ENCODE data around the gene TRMT1L.

Gene TRMT1L

GRCh38 chr1:185111873-185112272 is 44.9 kb downstream of the TRMT1L start:
- no peak for DNase-seq

- no peak for DNase-seq
These were observed 46.6 kb downstream of the TRMT1L start for GRCh38 chr1:185110145-185110544.

DNA sequence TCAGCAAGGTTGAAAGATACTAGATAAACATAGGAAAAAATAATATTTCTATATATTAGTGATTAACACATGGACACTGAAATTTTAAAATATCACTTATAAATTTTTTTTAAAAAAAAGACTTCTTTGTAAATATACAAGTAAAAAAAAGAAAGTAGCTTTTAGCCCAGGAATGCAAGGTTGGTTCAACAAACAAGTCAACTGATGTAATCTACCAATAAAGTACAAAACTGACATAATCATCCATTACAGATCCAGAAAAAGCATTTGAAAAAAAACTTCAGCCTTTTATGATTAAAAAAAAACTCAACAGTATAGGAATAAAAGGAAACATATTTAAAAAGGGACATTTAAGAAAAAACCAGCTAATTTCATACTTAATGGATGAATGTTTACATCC is 48.4 kb downstream of the TRMT1L start:
- no peak for DNase-seq

DNA sequence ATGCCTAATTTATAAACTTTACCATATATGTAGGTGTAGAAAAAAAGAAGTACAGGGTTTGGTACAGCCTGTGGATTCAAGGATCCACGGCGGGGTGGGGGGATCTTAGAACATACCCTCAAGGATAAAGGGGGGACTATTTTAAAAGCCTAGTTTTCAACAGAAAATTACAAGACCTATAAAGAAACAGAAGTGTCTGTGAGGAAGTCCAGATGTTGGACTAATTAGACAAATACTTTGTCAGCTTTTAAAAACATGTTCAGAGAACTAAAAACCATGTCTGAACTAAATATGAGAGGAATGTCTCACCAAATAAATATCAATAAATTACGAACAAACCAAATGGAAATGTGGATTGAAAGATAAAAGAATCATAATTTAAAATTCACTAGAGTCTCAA is 51.6 kb downstream of the TRMT1L start:
- DNase-seq, result no peak

GRCh38 chr1:185104083-185104482 is 52.7 kb downstream of the TRMT1L start:
- no peak for DNase-seq

DNA sequence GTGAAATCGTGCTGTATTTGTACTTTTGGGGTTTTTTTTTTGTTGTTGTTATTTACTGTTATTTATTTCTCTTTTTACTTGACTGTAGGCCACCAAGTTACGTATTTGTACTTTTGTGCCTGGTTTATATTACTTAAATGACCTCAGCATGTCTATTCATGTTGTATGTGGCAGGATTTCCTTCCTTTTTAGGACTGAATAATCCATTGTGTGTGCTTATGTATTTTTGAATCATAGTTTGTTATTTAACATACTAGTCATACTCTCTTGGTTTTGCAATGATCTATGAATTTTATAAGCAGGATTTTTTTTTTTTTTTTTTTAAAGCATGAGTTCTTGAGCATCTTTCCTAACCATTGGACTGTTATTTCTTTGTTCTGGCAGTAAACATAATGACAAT is 60.2 kb downstream of the TRMT1L start:
- no peak for DNase-seq

GRCh38 chr1:185094761-185095160 is 62.0 kb downstream of the TRMT1L start:
- DNase-seq, result no peak

- no peak for DNase-seq
These were observed 65.3 kb downstream of the TRMT1L start for GRCh38 chr1:185091480-185091879.

- DNase-seq, result no peak
These were observed 69.0 kb downstream of the TRMT1L start for GRCh38 chr1:185087746-185088145.

DNA sequence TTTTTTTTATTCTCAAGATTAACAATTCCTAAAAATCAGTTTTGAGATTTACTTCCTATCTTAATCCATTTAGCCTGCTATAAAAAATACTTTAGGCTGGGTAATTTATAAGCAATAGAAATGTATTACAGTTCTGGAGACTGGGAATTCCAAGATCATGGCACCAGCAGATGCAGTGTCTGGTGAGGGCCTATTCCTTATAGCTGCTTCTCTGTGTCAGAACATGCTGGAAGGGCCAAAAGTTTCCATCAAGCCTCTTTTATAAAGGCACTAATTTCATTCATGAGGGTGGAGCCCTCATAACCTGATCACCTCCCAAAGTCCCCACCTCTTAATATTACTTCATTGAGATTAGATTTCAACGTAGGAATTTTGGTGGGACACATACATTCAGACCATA is 69.7 kb downstream of the TRMT1L start:
- no peak for DNase-seq

- DNase-seq, result no peak
These were observed 72.9 kb downstream of the TRMT1L start for GRCh38 chr1:185083818-185084217.

- no peak for DNase-seq
These were observed 76.3 kb downstream of the TRMT1L start for GRCh38 chr1:185080422-185080821.

- DNase-seq, result no peak
These were observed 79.4 kb downstream of the TRMT1L start for GRCh38 chr1:185077374-185077773.

- DNase-seq, result no peak
These were observed 81.3 kb downstream of the TRMT1L start for GRCh38 chr1:185075476-185075875.

- no peak for DNase-seq
These were observed 82.4 kb downstream of the TRMT1L start for GRCh38 chr1:185074307-185074706.

GRCh38 chr1:185073725-185074124 is 83.0 kb downstream of the TRMT1L start:
- no peak for DNase-seq

GRCh38 chr1:185070051-185070450 is 86.7 kb downstream of the TRMT1L start:
- DNase-seq, result no peak

DNA sequence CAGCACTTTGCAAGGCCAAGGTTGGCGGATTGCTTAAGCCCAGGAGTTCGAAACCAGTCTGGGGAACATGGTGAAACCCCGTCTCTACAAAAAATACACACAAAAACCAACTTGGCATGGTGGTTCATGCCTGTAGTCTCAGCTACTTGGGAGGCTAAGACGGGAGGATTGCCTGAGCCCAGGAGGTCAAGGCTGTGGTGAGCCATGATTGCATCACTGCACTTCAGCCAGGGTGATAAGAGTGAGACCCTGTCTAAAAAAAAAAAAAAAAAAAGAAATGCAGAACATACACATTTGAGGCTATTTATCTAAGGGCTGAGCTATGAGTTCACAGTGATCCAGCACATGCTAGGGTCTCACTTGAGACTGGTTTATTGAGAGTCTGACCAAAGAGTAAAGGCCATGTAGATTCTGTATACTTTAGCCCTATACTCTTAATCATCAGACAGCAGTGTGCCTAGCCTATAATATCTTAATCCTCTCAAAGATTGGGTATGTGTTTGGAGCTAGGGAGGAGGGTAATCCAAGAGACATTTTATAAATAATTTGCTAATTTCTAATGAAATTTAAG is 87.5 kb downstream of the TRMT1L start:
- no peak for DNase-seq

GRCh38 chr1:185068341-185068740 is 88.4 kb downstream of the TRMT1L start:
- DNase-seq, result no peak

All from activated CD4-positive, alpha-beta T cell treated with anti-CD3 and anti-CD28 coated beads, Interleukin-2, amount 50 U/mL, for 16 hours (primary cell).